ENCODE measurements around the gene CDC40. TPM values are rescaled to one million over a fixed set of nuclear protein-coding genes. Genes with fewer than 3 reads are reported as not detected.

Gene CDC40
- total RNA-seq, result 14.0 and 15.1 TPM in 2 replicates

GRCh38 chr6:110180228-110181008, at the start of gene CDC40:
Gene CDC40, plus strand, starts transcription at chr6:110180427. Its CDS starts 18 bp downstream, at chr6:110180445.

GRCh38 chr6:110179406-110180227, 610 bp upstream of the CDC40 start, which contains the start of gene WASF1:
Gene WASF1, minus strand, starts transcription at chr6:110179670. Its CDS starts 52,069 bp downstream, at chr6:110127601.

Other genes with a start within 250 kb of the CDC40 start
- gene GPR6, start 202.1 kb upstream of the CDC40 start, total RNA-seq, result not detected in 2 replicates
- gene WASF1, start 757 bp upstream of the CDC40 start, total RNA-seq, result 6.3 and 8.7 TPM in 2 replicates
- gene METTL24, start 177.9 kb downstream of the CDC40 start, total RNA-seq, result not detected in 2 replicates
- gene DDO, start 235.1 kb downstream of the CDC40 start, total RNA-seq, result 1.9 TPM in 1 of 2 replicates, not detected in the other

Data from tracheal epithelial cell (primary cell).